ENCODE results near the gene RNF19B. TPM values are rescaled to one million over a fixed set of nuclear protein-coding genes. Genes with fewer than 3 reads are reported as not detected.

RNF19B gene
- total RNA-seq, 1 donor from 2014 or later = 14.2 TPM

DNA sequence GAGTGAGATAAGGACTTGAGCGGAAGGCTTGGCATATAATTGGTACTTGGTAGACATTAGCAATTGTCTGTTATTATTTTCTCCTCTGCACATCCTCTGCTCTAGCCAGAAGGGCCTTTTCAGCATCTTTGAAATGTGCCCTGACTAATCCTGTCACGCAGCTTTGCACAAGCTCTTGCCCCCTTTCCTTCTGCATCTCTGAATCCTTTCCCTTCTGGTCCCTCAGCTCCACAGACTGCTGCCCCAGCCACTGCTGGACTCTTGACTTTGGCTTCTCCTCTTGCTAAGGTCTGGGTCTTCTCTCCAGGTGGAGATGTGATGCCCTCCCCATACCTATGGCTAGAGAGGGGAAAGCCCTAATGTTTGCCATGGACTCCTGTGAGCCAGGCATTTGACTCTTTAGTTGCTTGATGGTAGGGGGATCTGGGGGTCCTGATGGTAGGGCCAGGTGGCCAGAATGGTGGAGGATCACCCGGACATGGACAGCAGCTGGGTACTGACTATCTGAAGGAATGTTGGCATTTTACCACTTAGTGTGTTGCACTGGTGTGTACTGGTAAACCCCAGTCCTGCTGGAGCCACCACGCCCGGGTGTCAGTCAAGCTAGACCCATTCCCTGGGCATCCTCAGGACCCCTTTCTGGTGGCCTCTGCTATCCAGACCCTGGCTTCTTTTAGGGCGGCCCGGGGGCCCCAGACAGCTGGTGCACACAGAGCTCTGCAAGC, 73.9 kb downstream of the RNF19B start:
- no peaks in the 10 kb centered on the region for H3K9me3 ChIP-seq (ENCODE audit: low read depth)
- Mint-ChIP-seq H3K27ac (no peak overlapping the region), H3K27me3 (ENCODE audit: insufficient read depth, low read depth) (peaks cover 41% of the 10 kb centered on the region), H3K36me3 (no peaks in the 10 kb centered on the region), H3K9me3 (no peaks in the 10 kb centered on the region), H3K4me3 (peak overlapping the region; percentile 57), H3K4me1 (peaks cover 18% of the 10 kb centered on the region)
- no peak overlapping the region for H2AFZ ChIP-seq (replicated peaks)
- H3K27me3 ChIP-seq = peaks cover 70% of the 10 kb centered on the region
- TF ChIP-seq EZH2 (IDR thresholded peaks at IDR 0.05) = no peak
- TF ChIP-seq, protein P1, sequence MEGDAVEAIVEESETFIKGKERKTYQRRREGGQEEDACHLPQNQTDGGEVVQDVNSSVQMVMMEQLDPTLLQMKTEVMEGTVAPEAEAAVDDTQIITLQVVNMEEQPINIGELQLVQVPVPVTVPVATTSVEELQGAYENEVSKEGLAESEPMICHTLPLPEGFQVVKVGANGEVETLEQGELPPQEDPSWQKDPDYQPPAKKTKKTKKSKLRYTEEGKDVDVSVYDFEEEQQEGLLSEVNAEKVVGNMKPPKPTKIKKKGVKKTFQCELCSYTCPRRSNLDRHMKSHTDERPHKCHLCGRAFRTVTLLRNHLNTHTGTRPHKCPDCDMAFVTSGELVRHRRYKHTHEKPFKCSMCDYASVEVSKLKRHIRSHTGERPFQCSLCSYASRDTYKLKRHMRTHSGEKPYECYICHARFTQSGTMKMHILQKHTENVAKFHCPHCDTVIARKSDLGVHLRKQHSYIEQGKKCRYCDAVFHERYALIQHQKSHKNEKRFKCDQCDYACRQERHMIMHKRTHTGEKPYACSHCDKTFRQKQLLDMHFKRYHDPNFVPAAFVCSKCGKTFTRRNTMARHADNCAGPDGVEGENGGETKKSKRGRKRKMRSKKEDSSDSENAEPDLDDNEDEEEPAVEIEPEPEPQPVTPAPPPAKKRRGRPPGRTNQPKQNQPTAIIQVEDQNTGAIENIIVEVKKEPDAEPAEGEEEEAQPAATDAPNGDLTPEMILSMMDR (IDR thresholded peaks at IDR 0.05) = no peak
- no peak for TF ChIP-seq EZH2phosphoT487 (IDR thresholded peaks at IDR 0.05)
- H3K4me2 ChIP-seq = no peak overlapping the region
- H3K4me3 ChIP-seq = no peak overlapping the region
- H3F3A ChIP-seq (ENCODE audit: low read depth) = peaks cover 17% of the 10 kb centered on the region
- no peak overlapping the region for H3K27ac ChIP-seq
- H3K36me3 ChIP-seq = no peaks in the 10 kb centered on the region
- peaks cover 21% of the 10 kb centered on the region for H3K4me1 ChIP-seq
- no peak for DNase-seq (ENCODE audit: low spot score)
- no peak overlapping the region for H3K9ac ChIP-seq
- peaks cover 43% of the 10 kb centered on the region for H4K20me1 ChIP-seq (ENCODE audit: low read depth)
- no peaks in the 10 kb centered on the region for H3K79me2 ChIP-seq (ENCODE audit: low read depth)

DNA sequence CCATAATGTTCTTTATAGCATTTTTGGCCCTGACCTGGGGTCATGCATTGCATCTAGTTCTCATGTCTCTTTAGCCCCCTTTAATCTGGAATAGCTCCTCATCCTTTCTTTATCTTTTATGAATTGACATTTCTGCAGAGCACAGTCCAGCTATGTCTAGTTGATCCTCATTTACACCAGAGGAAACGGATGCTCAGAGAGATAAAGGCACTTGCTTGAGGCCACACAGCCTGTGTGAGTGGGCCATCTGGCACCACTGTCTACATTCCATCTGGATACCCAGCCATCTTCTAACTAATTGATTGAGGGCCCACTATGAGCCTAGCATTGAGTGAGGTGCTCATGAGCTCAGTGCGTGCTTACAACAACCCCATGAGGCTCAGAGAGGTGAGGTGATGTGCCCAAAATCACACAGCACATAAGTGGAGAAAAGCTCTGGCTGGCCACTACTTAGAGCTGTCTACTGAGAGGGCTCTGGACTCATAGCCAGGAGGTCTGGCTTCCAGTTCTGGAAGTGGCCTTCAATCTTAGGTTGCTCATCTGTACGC, 74.8 kb downstream of the RNF19B start:
- no peak overlapping the region for H3K9ac ChIP-seq
- peaks cover 52% of the 10 kb centered on the region for H4K20me1 ChIP-seq (ENCODE audit: low read depth)
- no peak for DNase-seq (ENCODE audit: low spot score)
- H3K4me3 ChIP-seq = no peak overlapping the region
- H3K36me3 Mint-ChIP-seq = no peaks in the 10 kb centered on the region
- no peak overlapping the region for H2AFZ ChIP-seq (replicated peaks)
- no peaks in the 10 kb centered on the region for H3K79me2 ChIP-seq (ENCODE audit: low read depth)
- H3K4me3 Mint-ChIP-seq = peak overlapping the region; percentile 57
- H3K9me3 Mint-ChIP-seq = no peaks in the 10 kb centered on the region
- H3K9me3 ChIP-seq (ENCODE audit: low read depth) = no peaks in the 10 kb centered on the region
- H3K27ac ChIP-seq = no peak overlapping the region
- H3K4me1 Mint-ChIP-seq = peaks cover 22% of the 10 kb centered on the region
- TF ChIP-seq, protein P1 (IDR thresholded peaks at IDR 0.05) = no peak
- no peak for TF ChIP-seq EZH2phosphoT487 (IDR thresholded peaks at IDR 0.05)
- no peak for TF ChIP-seq EZH2 (IDR thresholded peaks at IDR 0.05)
- peaks cover 79% of the 10 kb centered on the region for H3K27me3 ChIP-seq
- peaks cover 49% of the 10 kb centered on the region for H3K27me3 Mint-ChIP-seq (ENCODE audit: insufficient read depth, low read depth)
- H3K36me3 ChIP-seq = no peaks in the 10 kb centered on the region
- H3K4me1 ChIP-seq = peaks cover 22% of the 10 kb centered on the region
- H3K4me2 ChIP-seq = no peak overlapping the region
- no peak overlapping the region for H3K27ac Mint-ChIP-seq
- peaks cover 17% of the 10 kb centered on the region for H3F3A ChIP-seq (ENCODE audit: low read depth)

DNA sequence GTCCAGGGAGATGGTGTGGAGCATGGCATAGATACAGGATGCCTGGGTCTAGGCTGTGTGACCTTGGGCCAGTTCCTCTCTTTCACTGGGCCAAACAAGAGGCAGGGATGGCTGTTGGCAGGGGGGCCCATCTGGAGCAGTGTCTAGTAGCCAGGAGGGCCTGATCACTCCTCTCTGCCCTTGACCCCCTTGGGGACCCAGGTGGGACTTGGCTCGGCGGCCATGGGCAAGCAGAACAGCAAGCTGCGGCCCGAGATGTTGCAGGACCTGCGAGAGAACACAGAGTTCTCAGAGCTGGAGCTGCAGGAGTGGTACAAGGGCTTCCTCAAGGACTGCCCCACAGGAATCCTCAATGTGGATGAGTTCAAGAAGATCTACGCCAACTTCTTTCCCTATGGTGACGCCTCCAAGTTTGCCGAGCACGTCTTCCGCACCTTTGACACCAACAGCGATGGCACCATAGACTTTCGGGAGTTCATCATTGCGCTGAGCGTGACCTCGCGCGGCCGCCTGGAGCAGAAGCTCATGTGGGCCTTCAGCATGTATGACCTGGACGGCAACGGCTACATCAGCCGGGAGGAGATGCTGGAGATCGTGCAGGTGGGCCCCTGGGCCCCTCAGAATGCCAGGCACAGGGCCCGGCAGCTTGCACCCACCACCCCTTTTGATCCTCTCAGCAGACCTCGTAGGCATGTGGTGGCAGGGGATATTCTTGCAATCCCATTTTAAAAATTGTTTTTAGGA, 75.8 kb downstream of the RNF19B start:
- no peaks in the 10 kb centered on the region for H3K9me3 Mint-ChIP-seq
- TF ChIP-seq, protein P1 (IDR thresholded peaks at IDR 0.05) = no peak
- no peak for TF ChIP-seq EZH2 (IDR thresholded peaks at IDR 0.05)
- TF ChIP-seq EZH2phosphoT487 (IDR thresholded peaks at IDR 0.05) = no peak
- H3F3A ChIP-seq (ENCODE audit: low read depth) = peaks cover 12% of the 10 kb centered on the region
- no peak overlapping the region for H3K27ac Mint-ChIP-seq
- H3K27me3 Mint-ChIP-seq (ENCODE audit: insufficient read depth, low read depth) = peaks cover 55% of the 10 kb centered on the region
- H3K4me3 ChIP-seq = no peak overlapping the region
- H3K27me3 ChIP-seq = peaks cover 88% of the 10 kb centered on the region
- no peaks in the 10 kb centered on the region for H3K9me3 ChIP-seq (ENCODE audit: low read depth)
- H3K4me1 Mint-ChIP-seq = peaks cover 21% of the 10 kb centered on the region
- H3K36me3 ChIP-seq = no peaks in the 10 kb centered on the region
- no peak for DNase-seq (ENCODE audit: low spot score)
- H3K4me1 ChIP-seq = peaks cover 12% of the 10 kb centered on the region
- no peak overlapping the region for H3K27ac ChIP-seq
- H4K20me1 ChIP-seq (ENCODE audit: low read depth) = peaks cover 53% of the 10 kb centered on the region
- no peak overlapping the region for H3K4me3 Mint-ChIP-seq
- no peak overlapping the region for H2AFZ ChIP-seq (replicated peaks)
- no peaks in the 10 kb centered on the region for H3K36me3 Mint-ChIP-seq
- no peak overlapping the region for H3K9ac ChIP-seq
- H3K4me2 ChIP-seq = no peak overlapping the region
- H3K79me2 ChIP-seq (ENCODE audit: low read depth) = no peaks in the 10 kb centered on the region
